A549 treated with AZD9567 at 1 μM for 4 hours (cell line): ENCODE data around the gene NT5DC2. TPM values are rescaled to one million over a fixed set of nuclear protein-coding genes. Genes with fewer than 3 reads are reported as not detected.

Source experiments
- total RNA-seq: library from RNA; stranded (reverse); fragments of 200-300 nt; extraction: Qiagen RNA extraction; gene quantifications from 5 replicates; pipeline ENCODE4 v1.2.3, GENCODE V29; 2022; ENCODE audit not compliant: insufficient read depth

NT5DC2 gene
- 68.5 to 107 TPM (median 101 TPM) in 5 replicates for total RNA-seq

DNA sequence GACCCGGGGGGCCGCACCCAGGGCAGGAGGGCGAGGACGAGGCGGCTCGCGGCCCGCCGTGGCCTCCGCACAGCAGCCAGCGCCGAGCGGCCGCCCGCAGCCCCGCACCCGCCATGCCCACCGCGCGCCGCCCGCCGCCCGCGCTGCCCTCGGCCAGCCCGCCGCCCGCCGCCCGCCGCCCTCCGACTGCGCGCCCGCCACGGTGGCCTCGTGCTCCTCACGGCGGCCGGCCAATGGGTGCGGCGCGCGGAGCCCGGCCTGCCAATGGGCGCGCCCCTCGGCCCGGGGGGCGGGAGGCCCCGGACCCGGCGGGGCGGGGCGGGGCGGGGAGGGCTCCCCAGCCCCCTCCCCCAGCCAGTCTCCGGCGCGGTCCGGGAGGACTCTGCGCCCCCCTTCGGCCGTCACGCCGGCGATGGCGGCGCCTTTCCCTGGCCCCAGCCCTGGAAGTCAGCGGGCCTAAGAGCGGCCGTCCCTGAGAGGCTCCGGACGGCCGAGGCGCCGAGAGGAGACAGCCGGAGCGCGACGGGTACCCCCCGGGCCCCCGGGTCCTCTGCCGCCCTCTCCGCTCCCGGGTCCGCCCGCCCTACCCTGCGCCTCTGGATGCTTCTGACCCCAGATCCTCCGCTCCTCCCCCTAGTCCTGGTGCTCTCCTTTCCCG lies at the start of gene NT5DC2:
NT5DC2 (minus strand) TSS at position 235 of the 658 bp plus-strand sequence; CDS start at position 115, 120 bp downstream.

DNA sequence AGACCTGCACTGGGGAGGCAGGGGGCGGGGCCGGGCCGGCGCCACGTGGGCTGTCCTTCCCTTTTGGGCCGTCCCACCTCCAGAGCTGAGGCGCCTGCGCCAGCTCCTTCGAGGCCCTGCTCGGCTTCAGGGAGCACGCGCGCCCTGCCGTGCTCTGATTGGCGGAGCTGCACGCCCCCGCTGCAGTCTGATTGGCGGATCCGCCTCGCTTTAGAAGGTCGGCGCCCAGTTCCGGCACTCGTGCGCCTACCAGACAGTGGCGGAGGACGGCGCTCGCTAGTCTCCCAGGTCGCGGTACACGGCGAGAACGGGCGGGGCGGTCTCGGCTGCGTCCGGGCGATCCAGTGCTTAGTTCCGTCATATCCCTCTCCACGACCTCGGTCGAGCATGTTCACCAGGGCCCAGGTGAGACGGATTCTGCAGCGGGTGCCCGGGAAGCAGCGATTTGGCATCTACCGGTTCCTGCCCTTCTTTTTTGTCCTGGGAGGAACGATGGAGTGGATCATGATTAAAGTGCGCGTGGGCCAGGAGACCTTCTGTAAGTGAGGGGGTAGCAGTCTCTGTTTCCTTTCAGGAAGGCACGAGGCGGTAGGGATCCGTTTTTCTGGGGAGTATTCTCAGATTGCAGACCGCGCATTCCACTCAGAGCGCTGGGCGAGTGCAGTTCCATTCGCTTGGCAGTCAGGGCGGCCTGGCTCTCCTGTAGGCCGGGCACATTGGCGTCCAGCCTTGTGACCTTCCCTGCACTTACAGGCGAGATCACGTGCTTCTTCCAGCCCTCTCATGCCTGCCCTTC lies 2.9 kb upstream of the NT5DC2 start, which contains the start of gene UQCC5:
UQCC5 (plus strand) TSS at position 237 of the 796 bp plus-strand sequence; CDS start at position 388, 151 bp downstream.

DNA sequence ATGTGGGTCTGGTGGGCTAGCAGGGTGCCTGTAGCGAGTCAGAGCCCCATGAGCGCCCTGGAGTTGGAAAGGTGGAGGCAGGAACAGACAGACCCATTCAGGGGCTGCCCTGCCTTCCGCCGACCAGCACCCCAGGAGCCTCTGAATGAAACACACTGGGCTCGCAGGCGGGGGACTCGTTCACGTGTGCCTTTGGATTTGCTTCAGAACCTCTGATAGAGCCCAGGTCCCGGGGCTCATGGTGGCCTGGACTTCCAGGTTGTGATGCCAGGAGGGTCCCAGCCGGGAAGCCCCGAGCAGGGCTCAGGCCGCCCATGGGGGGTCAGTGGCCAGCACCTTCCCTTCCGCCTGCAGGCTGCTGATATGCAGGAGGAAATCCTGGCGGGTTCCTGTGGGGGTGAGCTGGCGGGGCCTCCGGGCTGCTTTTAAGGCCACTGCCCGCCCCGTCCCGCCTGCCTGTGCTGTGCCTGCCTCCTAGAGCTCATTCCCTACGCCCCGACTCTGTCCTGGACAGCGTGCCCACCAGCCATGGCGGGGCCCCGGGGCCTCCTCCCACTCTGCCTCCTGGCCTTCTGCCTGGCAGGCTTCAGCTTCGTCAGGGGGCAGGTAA lies 38.7 kb downstream of the NT5DC2 start, which contains the start of gene STAB1:
STAB1 (plus strand) TSS at position 453 of the 610 bp plus-strand sequence; CDS start at position 529, 76 bp downstream.

Other genes with a start within 250 kb of the NT5DC2 start
- gene GLYCTK, start 246.0 kb downstream of the NT5DC2 start, total RNA-seq: 4.2 to 5.3 TPM (median 4.5 TPM) in 5 replicates
- gene DNAH1, start 217.5 kb downstream of the NT5DC2 start, total RNA-seq: 0.60 to 5.8 TPM (median 1.1 TPM) in 5 replicates
- 33.7 to 38.9 TPM (median 36.2 TPM) in 5 replicates for gene BAP1, start 123.8 kb downstream of the NT5DC2 start, total RNA-seq
- 2.5 to 3.4 TPM (median 2.9 TPM) in 4 of 5 replicates, not detected in the other for gene PHF7, start 123.2 kb downstream of the NT5DC2 start, total RNA-seq
- 0.07 to 0.17 TPM (median 0.15 TPM) in 4 of 5 replicates, not detected in the other for gene SEMA3G, start 88.8 kb downstream of the NT5DC2 start, total RNA-seq
- gene TNNC1, start 79.8 kb downstream of the NT5DC2 start, total RNA-seq: 0.78 to 4.7 TPM (median 1.3 TPM) in 5 replicates
- gene NISCH, start 78.3 kb downstream of the NT5DC2 start, total RNA-seq: 12.5 to 19.7 TPM (median 16.1 TPM) in 5 replicates
- gene STAB1, start 38.5 kb downstream of the NT5DC2 start, total RNA-seq: 0.03 to 0.11 TPM (median 0.06 TPM) in 4 of 5 replicates, not detected in the other
- gene UQCC5, start 2.7 kb upstream of the NT5DC2 start, total RNA-seq: 56.4 to 73.8 TPM (median 65.5 TPM) in 5 replicates
- 12.6 to 21.7 TPM (median 15.8 TPM) in 5 replicates for gene PBRM1, start 152.1 kb upstream of the NT5DC2 start, total RNA-seq
- gene GNL3, start 152.2 kb upstream of the NT5DC2 start, total RNA-seq: 94.1 to 107 TPM (median 101 TPM) in 5 replicates
- gene GLT8D1, start 171.9 kb upstream of the NT5DC2 start, total RNA-seq: 29.9 to 38.2 TPM (median 36.9 TPM) in 5 replicates
- gene SPCS1, start 172.2 kb upstream of the NT5DC2 start, total RNA-seq: 138 to 170 TPM (median 167 TPM) in 5 replicates
- 10.5 to 17.8 TPM (median 13.6 TPM) in 5 replicates for gene NEK4, start 237.1 kb upstream of the NT5DC2 start, total RNA-seq
- gene ITIH1, start 243.7 kb upstream of the NT5DC2 start, total RNA-seq: 0.06 TPM in 1 of 5 replicates, not detected in the others